ENCODE results near the gene FAM180B. TPM values are rescaled to one million over a fixed set of nuclear protein-coding genes. Genes with fewer than 3 reads are reported as not detected.
A peak's percentile ranks its signal among the peaks of the same experiment; 100 is the strongest.

The FAM180B gene
- total and polyA plus RNA-seq, 2 experiments from 2014 or later, result 0.12 TPM; not detected in 1

DNA sequence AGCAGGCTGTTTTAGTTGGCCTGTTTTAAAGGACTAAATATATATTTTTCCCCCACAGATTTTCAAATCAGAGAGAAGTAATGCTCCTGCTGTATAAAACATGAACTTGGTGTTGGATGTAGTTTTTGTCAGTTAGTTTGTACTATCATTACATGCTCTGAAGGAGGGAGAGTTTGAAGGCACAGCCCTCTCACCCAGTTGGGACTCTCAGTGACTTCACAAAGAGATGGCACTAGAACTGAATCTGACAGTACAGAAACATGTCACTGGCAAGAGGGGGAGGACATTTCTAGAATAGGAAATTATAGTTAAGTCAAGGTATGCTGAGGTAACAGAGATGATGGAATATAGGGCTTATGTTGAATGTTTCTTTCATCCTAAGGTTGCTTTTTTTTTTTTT, 28.8 kb downstream of the FAM180B start:
- Histone ChIP-seq H3K4me1 (ENCODE audit: low read depth) (no peaks in the 10 kb centered on the region), H3K9me3 (ENCODE audit: low read depth) (no peaks in the 10 kb centered on the region), H3K4me3 (no peak overlapping the region), H3K27me3 (no peaks in the 10 kb centered on the region), H3K27ac (no peak overlapping the region), H3K36me3 (peaks cover 15% of the 10 kb centered on the region)
- DNase-seq (ENCODE audit: low read depth in 1 of 2, low spot score in 1 of 2), result no peak
- TF ChIP-seq CTCF (IDR thresholded peaks at IDR 0.05; ENCODE audit: low read depth, low read length), result no peak

GRCh38 chr11:47616726-47617416, 30.4 kb downstream of the FAM180B start:
- H3K4me1 ChIP-seq (ENCODE audit: low read depth), result no peaks in the 10 kb centered on the region
- peaks cover 18% of the 10 kb centered on the region for H3K36me3 ChIP-seq
- H3K9me3 ChIP-seq (ENCODE audit: low read depth), result no peaks in the 10 kb centered on the region
- no peak overlapping the region for H3K4me3 ChIP-seq
- H3K27me3 ChIP-seq, result no peaks in the 10 kb centered on the region
- TF ChIP-seq CTCF (IDR thresholded peaks at IDR 0.05; ENCODE audit: low read depth, low read length), result peak; percentile 97
- DNase-seq (ENCODE audit: low read depth in 1 of 2, low spot score in 1 of 2), result peak; percentile 75 to 89
- H3K27ac ChIP-seq, result peak overlapping the region; percentile 14

- peak overlapping the region; percentile 14 for H3K27ac ChIP-seq
- no peaks in the 10 kb centered on the region for H3K27me3 ChIP-seq
- TF ChIP-seq CTCF (IDR thresholded peaks at IDR 0.05; ENCODE audit: low read depth, low read length), result no peak
- H3K36me3 ChIP-seq, result peaks cover 23% of the 10 kb centered on the region
- DNase-seq (ENCODE audit: low read depth in 1 of 2, low spot score in 1 of 2), result peak in 1 of 2 donors; percentile 46
- no peaks in the 10 kb centered on the region for H3K4me1 ChIP-seq (ENCODE audit: low read depth)
- H3K4me3 ChIP-seq, result no peak overlapping the region
- no peaks in the 10 kb centered on the region for H3K9me3 ChIP-seq (ENCODE audit: low read depth)
Measured at GRCh38 chr11:47617417-47617809, 30.9 kb downstream of the FAM180B start.

- DNase-seq (ENCODE audit: low read depth in 1 of 2, low spot score in 1 of 2), result no peak
- H3K4me3 ChIP-seq, result no peak overlapping the region
- H3K4me1 ChIP-seq (ENCODE audit: low read depth), result no peaks in the 10 kb centered on the region
- H3K9me3 ChIP-seq (ENCODE audit: low read depth), result no peaks in the 10 kb centered on the region
- no peak overlapping the region for H3K27ac ChIP-seq
- no peaks in the 10 kb centered on the region for H3K27me3 ChIP-seq
- H3K36me3 ChIP-seq, result peaks cover 52% of the 10 kb centered on the region
- no peak for TF ChIP-seq CTCF (IDR thresholded peaks at IDR 0.05; ENCODE audit: low read depth, low read length)
Measured at GRCh38 chr11:47620836-47621378, 34.4 kb downstream of the FAM180B start.

- Histone ChIP-seq H3K36me3 (peaks cover 55% of the 10 kb centered on the region), H3K4me1 (ENCODE audit: low read depth) (peaks cover 14% of the 10 kb centered on the region), H3K27ac (no peak overlapping the region), H3K4me3 (no peak overlapping the region), H3K9me3 (ENCODE audit: low read depth) (no peaks in the 10 kb centered on the region), H3K27me3 (no peaks in the 10 kb centered on the region)
- TF ChIP-seq CTCF (IDR thresholded peaks at IDR 0.05; ENCODE audit: low read depth, low read length), result no peak
- no peak for DNase-seq (ENCODE audit: low read depth in 1 of 2, low spot score in 1 of 2)
Measured at GRCh38 chr11:47626234-47626633, 39.8 kb downstream of the FAM180B start.

Measured in cardiac muscle cell (in vitro differentiated cells and primary cell).